GM10248 (cell line): ENCODE results near the gene FGFBP1.

Source experiments
- CTCF ChIA-PET: fragments of 300-600 bp; sonication (Branson Sonifier 250); formaldehyde crosslinking; extraction: SDS; loops from one replicate; lab custom pipeline; 2021; ENCODE audit warnings: antibody characterized with exemption; lab: Yijun Ruan, JAX
- POLR2A ChIA-PET: fragments of 350-650 bp; sonication (Branson Sonifier 250); formaldehyde crosslinking; extraction: SDS; loops from one replicate; lab custom pipeline; 2020; ENCODE audit warnings: antibody characterized with exemption; lab: Yijun Ruan, JAX
- DNase-seq: peaks from one replicate; pipeline ENCODE4 v3.0.0; 2012; ENCODE audit errors: extremely low spot score
- TF ChIP-seq, protein P1 (sequence below): IDR thresholded peaks from 2 replicates; pipeline ENCODE4 v1.5.1; 2012; ENCODE audit warnings: mild to moderate bottlenecking, low read depth; ENCODE audit errors: extremely low read depth, missing control alignments, control extremely low read depth

Gene FGFBP1

DNA sequence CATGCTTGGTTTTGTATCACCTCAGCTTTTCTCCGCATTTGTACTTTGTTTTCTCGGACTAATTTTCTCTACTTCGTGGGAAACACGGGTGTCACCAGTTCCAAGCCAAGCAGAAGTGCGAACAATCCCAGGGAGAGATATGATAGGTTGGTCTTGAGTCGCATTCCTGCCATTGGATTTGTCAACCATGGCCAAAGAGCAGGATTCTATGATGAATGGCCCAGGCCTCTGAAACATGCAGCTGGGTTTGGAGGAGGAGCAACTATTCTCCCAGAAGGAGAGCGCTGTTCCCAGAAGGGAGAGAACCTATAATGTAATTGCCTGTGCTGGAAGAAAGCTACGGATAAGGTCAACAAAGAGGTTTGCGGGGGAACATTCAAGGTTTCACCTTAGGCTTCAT, 10.3 kb upstream of the FGFBP1 start:
- POLR2A ChIA-PET = no interaction called here
- CTCF ChIA-PET = interaction anchor here (0.6 kb wide), 1 partner anchor 1286 kb away, joined by 3 read pairs; no protein-coding TSS in a partner anchor
- TF ChIP-seq, protein P1, sequence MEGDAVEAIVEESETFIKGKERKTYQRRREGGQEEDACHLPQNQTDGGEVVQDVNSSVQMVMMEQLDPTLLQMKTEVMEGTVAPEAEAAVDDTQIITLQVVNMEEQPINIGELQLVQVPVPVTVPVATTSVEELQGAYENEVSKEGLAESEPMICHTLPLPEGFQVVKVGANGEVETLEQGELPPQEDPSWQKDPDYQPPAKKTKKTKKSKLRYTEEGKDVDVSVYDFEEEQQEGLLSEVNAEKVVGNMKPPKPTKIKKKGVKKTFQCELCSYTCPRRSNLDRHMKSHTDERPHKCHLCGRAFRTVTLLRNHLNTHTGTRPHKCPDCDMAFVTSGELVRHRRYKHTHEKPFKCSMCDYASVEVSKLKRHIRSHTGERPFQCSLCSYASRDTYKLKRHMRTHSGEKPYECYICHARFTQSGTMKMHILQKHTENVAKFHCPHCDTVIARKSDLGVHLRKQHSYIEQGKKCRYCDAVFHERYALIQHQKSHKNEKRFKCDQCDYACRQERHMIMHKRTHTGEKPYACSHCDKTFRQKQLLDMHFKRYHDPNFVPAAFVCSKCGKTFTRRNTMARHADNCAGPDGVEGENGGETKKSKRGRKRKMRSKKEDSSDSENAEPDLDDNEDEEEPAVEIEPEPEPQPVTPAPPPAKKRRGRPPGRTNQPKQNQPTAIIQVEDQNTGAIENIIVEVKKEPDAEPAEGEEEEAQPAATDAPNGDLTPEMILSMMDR = no peak
- no peak for DNase-seq

DNA sequence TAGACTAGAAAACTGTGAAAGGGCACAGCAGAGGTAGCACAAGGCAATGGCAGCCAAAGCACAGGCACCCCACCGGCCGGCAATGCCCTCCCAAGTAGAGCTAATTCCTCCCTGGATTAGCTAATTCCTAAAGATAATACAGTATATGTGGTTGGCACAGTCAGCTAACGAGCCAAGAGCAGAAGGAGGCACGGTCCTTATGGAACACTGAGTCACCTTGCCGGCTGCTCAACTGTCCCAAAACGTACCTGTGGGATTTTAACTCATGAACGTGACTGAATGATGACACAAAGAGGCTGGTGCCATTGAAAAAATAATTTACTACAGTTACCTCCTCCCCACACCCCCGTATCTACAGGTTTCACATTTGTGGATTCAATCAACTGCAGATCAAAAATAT, 9.1 kb upstream of the FGFBP1 start:
- ChIA-PET CTCF (interaction anchor here (1.3 to 2.2 kb wide), 3 partner anchors 8 to 65 kb away, joined by 3 to 8 read pairs (median 7); no protein-coding TSS in a partner anchor), POLR2A (no interaction called here)
- TF ChIP-seq, protein P1 = no peak
- no peak for DNase-seq

DNA sequence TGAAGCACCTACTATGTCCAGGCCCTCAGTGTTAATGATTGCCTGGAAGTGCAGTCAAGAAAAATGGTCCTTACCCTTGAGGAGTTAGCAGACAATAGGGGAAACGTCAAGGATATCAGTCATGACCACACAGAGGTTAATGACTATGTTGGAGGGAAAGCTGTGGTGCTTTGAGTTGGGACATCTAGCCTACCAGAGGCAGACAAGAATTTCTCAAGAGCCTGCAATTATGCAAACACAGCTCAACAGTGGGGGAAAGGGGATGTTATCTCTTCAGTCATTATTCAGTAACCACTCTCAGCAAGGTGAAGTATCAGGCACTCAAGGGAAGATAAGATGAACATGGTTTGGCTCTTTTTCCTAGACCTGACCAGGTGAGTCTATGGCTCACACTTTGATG, 7.0 kb upstream of the FGFBP1 start:
- ChIA-PET POLR2A (no interaction called here), CTCF (no interaction called here)
- DNase-seq = no peak
- TF ChIP-seq, protein P1 = no peak

DNA sequence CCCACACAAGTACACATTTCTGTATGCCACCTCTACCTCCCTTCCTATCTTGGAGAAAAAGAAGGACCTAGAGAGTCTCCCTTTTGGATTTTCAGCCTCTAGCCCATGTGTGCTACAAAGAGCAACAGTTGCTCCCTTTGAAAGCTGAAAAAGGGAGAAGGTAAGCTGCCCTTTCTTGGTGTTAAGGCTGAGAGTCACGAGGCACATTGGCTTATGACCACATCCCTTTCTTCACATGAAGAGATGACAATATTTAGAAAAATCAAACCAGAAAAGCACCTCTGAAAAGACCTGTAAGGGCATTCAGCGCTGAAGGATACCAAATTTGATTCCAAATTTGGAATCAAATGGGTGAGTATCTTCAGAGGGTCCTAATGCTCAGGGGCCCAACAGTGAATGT, 6.4 kb upstream of the FGFBP1 start:
- CTCF ChIA-PET = interaction anchor here (1.3 kb wide), 1 partner anchor 11 kb away, joined by 3 read pairs; no protein-coding TSS in a partner anchor
- POLR2A ChIA-PET = no interaction called here
- TF ChIP-seq, protein P1 = no peak
- no peak for DNase-seq

DNA sequence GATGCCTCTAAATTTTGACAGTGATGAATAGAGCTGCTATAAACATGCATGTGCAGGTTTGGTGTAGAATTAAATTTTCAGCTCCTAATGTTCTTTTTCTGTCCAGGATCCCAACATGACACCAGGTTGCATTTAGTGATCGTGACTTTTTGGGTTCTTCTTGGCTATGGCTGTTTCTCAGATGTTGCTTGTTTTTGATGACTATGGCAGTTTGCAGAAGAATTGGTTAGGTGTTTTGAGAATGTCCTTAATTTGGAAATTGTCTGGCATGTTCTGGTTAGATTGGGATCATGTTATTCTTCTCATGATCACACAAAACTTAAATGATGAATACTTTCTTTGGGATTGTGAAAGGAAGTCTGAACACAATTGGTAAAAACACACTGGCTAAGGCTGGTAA, 3.7 kb upstream of the FGFBP1 start:
- TF ChIP-seq, protein P1 = no peak
- CTCF ChIA-PET = interaction anchor here (1.6 kb wide), 1 partner anchor 134 kb away, joined by 3 read pairs; no protein-coding TSS in a partner anchor
- DNase-seq = no peak
- POLR2A ChIA-PET = no interaction called here

DNA sequence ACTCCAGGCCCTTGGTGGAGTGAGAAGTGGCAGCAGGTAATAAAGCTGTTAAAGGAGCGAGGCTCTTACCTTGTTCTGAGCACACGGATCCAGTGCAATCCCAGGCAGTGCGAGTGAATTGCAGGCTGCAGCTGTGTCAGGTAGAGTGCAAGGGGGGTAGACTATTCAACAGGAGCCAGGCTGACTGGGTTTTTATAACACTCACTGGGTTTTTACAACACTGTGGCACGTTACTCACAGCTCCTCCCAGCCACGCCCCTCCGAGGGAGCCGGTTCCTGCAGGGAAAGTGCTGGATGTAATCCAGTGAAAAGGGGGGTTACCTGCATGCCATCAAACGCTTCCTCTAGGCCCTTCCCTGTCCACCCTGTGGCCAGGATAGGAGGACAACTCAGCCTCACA, 358 bp downstream of the FGFBP1 start:
- TF ChIP-seq, protein P1 = no peak
- ChIA-PET POLR2A (no interaction called here), CTCF (interaction anchor here (0.8 to 1.6 kb wide), 3 partner anchors 18 to 56 kb away, joined by 3 to 4 read pairs (median 4); no protein-coding TSS in a partner anchor)
- no peak for DNase-seq

DNA sequence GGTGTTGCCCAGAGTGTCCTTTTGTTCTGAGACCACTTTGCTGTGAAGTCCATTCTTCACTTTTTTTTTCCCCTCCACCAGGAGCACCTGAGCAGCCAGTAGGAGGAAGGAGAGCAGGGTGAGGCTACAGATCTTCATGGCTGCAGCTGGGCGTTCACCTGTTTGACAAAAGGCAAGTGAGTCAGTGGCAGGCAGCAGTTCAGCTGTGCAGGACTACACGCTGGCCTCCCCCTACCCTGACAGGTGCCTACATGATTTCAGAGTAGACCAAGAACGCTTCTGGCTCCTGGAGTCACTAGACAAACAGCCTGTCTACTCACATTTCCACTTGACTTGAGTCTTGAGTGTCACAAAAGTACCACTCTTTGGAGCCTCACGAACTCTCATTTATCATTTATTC, 2.0 kb downstream of the FGFBP1 start:
- ChIA-PET POLR2A (no interaction called here), CTCF (interaction anchor here (1.4 kb wide), 1 partner anchor 19 kb away, joined by 3 read pairs; no protein-coding TSS in a partner anchor)
- TF ChIP-seq, protein P1 = no peak
- DNase-seq = no peak
